GM21381 (cell line): ENCODE results near the gene FOXD1.
A peak's percentile ranks its signal among the peaks of the same experiment; 100 is the strongest.
"Not testable (repeated sequence)": the region's sequence is repeated elsewhere in the genome, so short reads cannot be mapped to it uniquely, and the experiment has no call there.

Experiments used
- ATAC-seq: cut with Tn5 transposase; IDR thresholded peaks from one replicate; pipeline ENCODE4 v1.9.1; 2021; ENCODE audit warnings: mild to moderate bottlenecking, moderate library complexity; ENCODE audit not compliant: unreplicated experiment

FOXD1 gene

DNA sequence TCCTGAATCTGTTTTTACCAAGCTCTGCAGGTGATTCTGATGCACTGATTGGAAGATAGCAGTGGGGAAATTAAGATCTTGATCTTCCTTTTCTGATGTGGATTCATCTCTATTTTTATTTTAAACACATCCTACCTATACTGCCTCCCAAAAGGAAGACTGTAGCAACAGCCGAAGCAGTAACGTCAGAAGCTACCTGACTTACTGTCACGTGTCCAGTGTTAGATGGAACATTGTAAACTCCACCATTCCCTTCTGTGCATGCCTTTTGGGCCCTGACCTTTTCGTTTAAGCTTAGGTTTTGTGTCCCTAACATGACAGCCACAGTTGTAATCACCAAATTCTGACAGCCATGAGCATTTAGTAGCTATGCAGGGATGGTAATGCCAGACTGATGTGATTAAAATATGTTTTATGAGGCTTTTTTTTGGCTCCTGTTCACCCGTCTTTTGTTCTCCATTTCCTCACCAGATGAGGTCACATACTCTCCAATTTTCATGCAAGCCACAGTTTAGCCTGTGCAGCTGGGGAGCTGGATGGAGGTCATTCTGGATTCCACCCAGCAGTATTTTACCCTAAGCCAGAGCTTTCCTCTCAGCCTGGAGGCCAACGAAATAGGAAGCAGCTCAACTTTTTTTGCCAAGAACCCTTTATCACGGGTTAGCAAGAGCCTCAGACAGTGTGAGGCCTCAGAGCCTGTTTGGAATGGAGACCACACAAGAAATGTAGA is 15.6 kb upstream of the FOXD1 start:
- no peak for ATAC-seq

DNA sequence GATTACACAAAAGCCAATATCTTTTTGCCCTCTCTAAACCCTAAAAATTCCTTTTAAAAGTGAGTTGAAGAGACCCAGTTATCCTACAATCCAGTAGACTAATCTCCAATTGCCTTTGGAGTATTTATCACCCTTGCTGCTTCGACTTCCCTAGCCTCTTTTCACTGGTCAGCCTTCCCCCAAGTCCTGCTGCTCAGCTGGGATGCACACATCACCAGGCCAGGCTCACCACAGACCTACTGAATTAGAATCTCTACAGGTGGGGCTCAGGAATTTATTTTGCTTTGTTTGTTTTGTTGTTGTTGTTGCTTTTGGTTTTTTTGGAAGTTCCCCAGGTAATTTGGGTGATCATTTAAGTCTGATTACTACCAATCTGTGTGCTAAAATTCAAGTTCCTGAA is 11.6 kb upstream of the FOXD1 start:
- no peak for ATAC-seq

- ATAC-seq: no peak
These were observed 10.8 kb upstream of the FOXD1 start for GRCh38 chr5:73459366-73459765.

DNA sequence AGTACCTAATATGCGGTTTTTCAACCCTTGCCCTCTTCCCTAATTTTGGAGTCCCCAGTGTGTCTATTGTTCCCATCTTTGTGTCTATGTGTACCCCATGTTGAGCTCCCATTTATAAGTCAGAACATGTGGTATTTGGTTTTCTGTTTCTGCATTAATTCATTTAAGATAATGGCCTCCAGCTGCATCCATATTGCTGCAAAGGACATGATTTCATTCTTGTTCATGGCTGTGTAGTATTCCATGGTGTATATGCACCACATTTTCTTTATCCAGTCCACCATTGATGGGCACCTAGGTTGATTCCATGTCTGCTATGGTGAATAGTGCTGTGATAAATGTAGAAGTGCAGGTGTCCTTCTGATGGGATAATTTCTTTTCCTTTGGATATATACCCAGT is 7.9 kb upstream of the FOXD1 start:
- not testable (repeated sequence) for ATAC-seq

DNA sequence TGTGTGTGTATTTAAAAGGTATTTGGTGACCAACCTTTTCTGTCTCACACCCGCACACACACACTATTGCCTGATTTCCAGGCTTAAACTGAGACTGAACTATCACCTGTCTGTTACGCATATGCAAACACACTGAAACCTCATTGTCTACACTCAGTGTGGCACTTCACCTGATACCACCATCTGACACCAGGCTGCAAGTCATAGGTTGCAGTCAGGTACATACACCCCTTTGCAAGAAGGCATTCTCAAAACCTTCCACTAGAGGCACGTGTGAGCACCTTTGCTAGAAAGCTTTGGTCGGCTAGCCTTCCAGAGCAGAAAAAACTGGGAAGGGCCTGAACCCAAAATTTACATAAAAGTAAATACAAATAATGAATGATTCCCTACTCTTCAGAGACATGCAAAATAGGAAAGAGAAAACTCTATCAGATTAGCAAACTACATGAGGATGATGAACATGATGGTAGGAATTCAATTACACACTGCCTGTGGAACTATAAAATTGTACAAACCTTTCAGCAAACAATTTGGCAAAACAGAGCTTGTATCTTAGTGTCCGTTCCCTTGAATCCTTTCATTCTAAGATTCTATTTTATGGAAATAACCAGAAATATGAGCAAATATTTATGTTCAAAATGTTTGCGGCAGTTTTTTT is 5.9 kb upstream of the FOXD1 start:
- ATAC-seq: peak; percentile 74

DNA sequence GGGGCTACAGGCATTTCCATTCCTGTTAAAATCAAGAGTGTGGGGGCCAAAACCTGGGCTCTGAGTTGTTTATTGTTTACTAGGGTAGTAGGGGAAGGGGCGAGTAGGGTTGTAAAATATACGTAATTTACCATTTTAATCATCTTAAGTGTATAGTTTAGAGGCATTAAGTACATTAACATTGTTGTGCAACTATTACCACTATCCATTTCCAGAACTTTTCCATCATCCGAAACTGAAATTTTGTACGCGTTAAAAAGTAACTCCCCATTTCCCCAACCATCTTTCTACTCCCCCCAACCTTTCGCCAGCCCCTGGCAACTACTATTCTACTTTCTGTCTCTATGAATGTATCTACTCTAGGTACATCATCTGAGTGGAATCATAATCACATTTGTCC is 3.6 kb upstream of the FOXD1 start:
- no peak for ATAC-seq

GRCh38 chr5:73451224-73452130 is 2.9 kb upstream of the FOXD1 start:
- no peak for ATAC-seq

DNA sequence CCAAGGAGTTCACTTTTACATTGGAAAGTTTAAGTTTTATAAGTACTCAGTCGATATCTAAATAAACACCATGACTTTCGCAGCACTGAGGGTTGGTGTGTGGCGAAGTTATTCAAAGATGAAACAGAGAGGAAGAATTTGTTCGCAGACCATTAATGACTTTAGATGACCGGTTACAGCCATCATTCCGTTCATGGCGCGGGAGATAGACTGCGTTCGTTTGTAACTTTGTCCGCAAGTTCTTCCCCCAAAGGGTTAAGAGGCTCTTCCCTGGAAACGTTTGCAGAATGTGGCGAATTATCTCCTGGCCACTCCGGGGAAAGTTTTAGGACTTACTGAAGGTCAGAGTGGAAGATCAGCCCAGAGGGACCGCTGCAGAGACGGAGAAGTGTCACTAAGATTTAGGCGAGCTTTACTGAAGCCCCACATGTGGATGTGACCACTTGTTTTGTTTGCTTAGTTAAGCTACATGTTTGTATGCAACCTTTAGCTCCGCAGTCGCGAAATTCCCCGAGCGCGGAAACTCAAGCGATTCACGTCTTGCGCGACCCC is 2.2 kb upstream of the FOXD1 start:
- no peak for ATAC-seq

DNA sequence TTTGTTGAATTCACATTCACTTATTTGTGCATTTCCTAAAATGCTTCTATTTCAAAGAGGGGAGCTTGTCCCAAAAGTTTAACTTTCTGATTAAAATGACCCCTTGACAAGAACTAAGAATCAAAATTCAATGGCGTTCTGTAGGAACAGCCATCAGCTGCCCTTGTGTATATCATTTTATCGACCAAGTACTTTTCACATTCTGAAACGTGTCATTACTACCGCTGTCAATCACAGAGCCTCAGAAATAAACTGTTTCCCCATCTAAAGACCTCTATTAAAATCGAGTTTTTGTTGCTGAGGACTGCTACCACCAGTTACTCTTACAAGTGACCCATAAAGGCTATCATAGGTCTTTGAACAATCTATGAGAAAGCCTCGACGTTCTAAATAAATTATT is 1.6 kb upstream of the FOXD1 start:
- no peak for ATAC-seq

DNA sequence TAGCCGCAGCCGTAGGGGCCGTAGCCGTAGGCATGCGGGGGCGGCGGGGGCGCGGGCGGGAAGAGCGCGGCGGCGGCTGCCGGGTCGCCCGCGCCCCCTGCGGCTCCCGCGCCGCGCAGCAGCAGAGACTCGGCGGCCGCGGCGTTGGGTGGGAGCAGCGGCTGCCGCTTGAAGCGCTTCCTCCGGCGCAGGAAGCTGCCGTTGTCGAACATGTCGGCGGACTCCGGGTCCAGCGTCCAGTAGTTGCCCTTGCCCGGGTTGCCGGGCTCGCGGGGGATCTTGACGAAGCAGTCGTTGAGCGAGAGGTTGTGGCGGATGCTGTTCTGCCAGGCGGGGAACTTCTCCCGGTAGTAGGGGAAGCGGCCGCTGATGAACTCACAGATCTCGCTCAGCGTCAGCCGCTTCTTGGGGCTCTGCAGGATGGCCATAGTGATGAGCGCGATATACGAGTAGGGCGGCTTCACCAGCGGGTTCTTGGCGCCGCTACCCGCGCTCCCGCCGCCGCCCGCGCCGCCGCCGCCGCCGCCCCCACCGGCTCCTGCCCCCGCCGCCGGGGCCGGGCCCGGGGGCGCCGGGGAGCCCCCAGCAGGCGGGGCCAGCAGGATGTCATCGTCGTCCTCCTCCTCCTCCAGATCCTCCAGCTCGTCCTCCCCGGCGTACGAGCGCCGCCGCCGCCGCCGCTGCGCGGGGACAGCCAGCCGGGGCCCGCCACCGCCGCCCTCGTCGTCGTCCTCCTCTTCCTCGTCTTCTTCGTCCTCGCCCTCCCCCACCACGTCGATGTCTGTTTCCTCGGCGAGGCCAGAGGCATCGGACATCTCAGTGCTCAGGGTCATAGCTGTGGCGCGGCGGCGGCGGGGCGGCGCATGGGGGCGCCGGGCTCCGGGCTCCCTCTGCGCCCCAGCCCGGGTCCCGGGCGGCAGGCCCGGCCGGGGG is 781 bp downstream of the FOXD1 start:
- no peak for ATAC-seq

DNA sequence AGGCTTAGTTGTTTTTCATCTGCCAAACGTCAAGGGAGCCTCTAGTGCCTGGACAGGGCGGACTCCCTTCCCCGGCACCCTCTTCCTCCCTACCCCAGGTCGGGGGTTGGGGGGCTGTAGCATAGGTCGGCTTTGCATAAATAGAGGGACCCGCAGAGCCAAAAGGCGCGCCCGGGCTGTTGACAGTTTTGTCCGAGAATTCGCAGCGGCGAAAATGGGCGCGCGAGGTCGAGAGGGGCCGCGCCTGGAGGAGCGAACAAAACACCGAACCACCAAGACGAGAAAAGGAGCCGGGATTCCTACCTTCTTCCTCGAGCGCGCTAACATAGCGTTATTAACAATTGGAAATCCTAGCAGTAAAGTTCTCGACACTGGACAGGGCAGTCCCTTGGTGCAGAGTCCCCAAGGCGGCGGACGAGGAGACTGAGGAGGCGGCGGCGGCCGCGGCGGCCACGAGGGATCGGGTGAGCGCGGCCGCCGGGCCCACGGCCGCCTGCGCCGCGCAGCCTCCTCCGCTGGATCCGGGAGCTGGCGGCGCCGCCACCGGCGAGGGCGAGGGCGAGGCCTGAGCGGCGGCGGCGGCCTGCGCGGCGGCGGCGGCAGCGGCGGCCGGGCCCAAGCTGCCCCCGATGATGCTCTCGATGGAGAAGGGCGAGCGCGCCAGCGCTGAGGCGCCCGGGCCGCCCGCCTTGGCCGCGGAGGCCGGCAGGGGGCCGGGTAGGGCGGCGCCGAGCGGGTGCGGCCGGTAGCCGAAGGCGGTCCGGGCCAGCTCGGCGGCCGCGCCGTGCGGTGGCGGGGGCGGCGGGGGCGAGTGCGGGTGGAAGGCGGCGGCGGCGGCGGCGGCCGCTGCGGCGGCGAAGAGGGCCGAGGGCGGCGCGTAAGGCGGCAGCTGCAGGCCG is 1.7 kb downstream of the FOXD1 start:
- ATAC-seq: no peak

GRCh38 chr5:73445665-73446630 is 2.6 kb downstream of the FOXD1 start:
- no peak for ATAC-seq

DNA sequence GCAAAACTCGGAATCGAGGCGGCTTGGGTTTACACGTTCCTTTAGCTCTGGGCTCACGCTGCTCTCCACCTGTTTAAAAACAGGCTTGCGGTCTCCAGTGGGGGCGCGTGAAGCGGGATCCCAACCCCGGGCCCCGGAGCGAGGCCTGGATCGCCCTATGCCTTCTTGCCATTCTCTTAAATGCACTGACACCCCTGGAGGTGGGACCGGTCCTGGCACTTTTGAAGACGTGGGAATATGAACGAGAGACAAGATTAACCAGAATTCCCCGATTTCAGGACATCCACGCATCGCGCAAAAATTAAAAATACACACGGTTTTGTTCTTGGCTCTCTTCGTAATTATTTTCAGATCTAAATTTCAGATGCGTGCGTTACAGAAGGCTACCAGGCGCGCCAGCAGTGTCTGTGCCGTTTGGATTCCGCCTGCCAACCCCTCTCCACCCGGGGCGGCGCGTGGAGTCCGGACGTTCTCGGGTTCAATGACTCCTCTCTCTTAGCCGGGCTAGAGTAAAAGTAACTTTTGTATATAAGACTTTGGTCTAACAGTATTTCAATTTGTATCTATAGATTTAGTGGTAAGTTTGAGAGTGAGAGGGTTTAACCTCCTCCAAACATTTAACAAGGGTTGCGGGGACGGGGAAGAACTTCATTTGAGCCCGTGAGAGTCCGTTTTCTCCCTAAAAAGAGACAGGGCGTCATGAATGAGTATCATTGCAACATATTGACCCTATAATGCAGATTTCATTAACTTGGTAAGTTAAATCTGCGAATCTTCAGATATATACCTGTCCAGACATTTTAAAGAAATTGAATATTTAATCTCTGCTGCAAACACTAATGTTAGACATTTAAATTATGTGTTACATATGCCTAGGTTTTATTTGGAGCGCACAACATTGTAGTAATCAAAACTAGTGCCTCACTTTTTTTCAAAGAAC is 3.8 kb downstream of the FOXD1 start:
- no peak for ATAC-seq

DNA sequence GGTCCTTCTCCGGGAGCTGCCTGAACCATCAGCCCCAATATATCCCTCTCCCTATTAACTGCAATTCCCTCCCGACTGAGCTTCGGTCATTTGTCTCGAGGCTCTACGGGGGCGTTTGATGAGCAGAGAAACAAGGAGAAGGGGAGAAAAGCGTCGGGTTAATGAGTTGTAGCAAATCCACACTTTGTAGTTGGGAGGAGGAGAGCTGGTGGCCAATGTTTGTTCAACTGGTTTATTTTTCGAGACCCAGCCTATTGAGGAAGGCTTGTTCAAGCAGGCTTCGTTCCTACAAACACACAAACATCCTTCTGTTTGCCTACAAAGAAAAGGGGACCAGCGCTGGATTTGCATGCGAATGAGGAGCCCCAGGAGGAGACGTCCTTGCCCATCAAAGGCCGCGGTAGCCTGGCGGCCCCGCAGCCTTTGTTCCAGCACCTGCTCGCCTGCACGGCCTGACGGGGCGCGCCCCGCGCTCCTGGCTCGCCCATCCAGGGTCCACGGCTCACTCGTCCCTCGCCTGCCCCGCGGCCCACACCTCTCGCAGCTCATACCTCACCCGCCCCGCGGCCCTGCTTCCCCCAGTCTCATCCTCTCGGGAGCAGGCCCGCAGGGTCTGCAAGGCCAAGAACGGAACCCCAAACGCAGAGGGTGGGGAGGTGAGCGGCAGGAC is 4.6 kb downstream of the FOXD1 start:
- no peak for ATAC-seq

DNA sequence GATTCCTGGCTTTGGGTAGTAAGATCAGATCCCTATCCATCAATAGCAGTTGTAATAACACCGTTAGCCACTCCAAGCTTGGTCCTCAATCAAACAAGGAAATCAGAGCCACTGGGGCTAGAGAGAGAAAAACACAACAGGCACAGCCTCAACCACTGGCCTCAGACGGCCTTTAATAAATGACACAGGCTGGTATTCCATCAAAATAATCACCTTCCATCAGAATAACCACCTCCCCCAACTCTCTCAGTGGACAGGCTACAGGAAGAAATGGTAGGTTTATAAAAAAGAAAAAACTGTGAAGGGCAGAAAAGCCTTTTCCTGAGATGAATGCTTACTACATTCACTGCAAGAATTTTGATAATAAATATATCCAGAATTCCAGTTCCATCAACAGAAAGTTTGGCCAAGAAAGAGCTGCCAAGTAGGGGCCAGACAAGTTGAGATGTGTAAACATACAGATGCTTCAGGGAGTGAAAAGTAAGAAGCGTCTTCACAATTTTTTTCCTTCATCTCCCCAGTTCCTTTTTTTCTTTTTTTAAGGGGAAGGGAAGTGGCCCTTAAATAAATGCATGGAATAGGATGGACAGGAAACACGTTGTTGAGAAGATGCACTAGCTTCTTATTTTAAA is 5.5 kb downstream of the FOXD1 start:
- ATAC-seq: no peak

DNA sequence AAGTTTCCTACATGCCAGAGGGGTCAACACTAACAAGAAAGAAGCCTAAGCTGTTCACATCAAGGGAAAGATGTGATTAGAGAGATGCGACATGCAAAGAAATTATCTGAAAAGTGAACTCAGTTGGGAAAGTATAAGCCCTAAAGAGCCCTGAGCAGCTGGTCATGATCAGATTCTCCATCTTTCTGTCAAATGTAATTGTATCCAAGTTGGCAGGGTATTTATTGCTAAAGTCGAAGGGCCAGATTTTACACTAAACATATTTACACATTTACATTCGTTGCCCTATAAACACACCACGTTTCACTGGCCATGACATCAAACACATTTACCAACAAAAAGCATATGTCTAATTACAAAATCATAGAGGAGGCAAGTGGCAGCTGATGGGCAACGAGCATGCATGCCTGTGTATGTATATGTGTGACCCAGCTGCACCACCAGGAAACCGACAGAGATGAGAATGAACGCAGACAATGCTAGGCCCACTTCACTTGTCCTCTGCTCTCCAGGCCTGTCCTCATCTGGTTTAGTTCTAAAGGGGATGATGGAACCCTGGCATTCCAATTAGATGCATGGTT is 6.3 kb downstream of the FOXD1 start:
- ATAC-seq: no peak
